RWPE1 (cell line): ENCODE data around the gene ECE1.
A peak's percentile ranks its signal among the peaks of the same experiment; 100 is the strongest.

Experiments
- CTCF ChIA-PET: fragments of 350-600 bp; sonication (Branson Sonifier 250); formaldehyde crosslinking; extraction: SDS; loops from one replicate; lab custom pipeline; 2021; lab: Yijun Ruan, JAX
- POLR2A ChIA-PET: fragments of 400-600 bp; formaldehyde crosslinking; extraction: SDS; loops from one replicate; lab custom pipeline; 2020; ENCODE audit warnings: antibody characterized with exemption; ENCODE audit not compliant: low non-redundant PET; lab: Yijun Ruan, JAX
- DNase-seq: peaks from one replicate; pipeline ENCODE4 v3.0.0; 2012; ENCODE audit warnings: low spot score
- H3K27ac ChIP-seq: fragments of 450-650 bp; 2 replicates; pipeline ENCODE4 v1.5.1; 2017
- CTCF ChIP-seq: fragments of 450-650 bp; conservative IDR thresholded peaks from 2 replicates; pipeline ENCODE4 v1.5.1; 2017; ENCODE audit warnings: low read depth, mild to moderate bottlenecking

Gene ECE1

DNA sequence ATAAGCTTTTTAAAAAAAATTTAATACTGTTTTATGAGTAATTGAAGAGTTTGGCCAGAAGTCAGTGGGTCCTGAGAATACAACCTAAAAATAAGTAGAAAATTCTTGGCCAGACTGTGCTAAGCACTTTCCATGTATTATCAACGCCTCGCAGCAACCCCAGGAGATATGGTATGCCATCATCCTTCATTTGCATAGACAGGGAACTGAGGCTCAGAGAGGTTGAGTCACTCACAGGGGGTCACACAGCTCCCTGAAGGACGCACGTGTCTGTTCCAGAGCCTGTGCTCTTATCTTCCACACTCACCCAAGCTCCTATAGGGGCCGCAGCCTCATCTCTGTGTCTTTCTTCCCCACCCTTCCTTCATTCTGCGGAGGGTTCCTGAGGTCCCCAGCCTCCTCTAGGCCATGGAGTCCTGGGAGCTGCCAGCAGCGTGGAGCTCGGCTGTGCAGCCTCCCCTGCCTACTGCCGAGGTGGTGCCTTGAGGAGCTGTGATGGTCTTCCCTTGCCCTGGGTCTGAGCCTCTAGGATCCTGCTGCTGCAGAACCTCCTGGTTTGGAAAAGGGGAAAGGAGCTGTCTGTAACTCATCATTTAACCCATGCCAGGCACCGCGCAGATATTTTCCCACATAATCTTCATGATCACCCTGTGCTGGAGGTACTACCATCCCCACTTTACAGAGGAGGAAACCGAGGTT, 30.3 kb upstream of the ECE1 start:
- H3K27ac ChIP-seq = peak overlapping the region; percentile 98
- ChIA-PET CTCF (no interaction called here), POLR2A (no interaction called here)
- no peak for DNase-seq
- no peak for TF ChIP-seq CTCF

DNA sequence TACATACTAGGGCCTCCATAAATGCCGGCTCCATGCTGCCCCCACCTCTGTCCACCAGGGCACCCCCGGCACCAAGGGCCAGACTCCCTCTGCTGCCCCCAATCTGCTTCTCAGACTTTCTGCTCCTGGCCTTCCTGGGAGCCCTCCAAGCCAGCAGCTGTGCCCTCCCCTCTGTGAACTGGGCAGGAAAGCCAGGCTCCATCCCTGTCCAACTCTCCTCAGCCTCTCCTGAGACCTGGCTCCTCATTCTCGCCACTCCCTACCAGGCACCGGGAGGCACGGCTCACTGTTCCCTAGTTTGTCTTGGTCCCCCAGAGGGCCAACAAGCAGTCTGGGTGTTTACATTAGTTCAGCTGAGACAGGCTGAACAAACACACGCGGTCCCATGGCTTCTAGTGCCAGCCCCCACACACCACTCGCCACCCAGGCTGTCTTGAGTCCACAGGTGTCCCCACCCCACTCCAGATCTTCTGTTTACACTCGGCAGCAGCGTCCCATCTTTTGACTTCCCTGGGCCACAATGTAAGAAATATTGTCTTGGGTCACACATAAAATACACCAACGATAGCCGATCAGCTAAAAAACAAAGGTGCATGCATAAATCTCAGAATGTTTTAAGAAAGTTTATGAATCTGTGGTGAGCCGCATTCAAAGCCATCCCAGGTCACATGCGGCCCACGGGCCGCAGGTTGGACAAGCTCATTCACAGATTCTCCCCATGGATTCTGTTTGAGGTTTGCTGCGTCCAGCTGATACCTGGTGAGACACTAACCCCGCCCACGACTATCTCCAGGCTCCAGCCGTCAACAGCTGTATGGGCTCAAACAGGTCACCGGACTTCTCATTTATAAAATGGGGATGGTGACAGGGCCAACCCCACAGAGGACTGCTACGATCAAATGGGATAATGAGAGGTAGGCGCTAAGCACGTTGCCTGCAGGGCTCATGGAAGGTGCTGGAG, 29.5 kb upstream of the ECE1 start:
- ChIA-PET CTCF (interaction anchor here (0.7 kb wide), 1 partner anchor 220 kb away, joined by 4 read pairs; no protein-coding TSS in a partner anchor), POLR2A (no interaction called here)
- H3K27ac ChIP-seq = peak overlapping the region; percentile 44
- TF ChIP-seq CTCF = no peak
- no peak for DNase-seq

- H3K27ac ChIP-seq = peak overlapping the region; percentile 44
- no peak for DNase-seq
- CTCF ChIA-PET = no interaction called here
- no peak for TF ChIP-seq CTCF
- POLR2A ChIA-PET = no interaction called here
Observed at GRCh38 chr1:21318714-21319159, 28.5 kb upstream of the ECE1 start.

DNA sequence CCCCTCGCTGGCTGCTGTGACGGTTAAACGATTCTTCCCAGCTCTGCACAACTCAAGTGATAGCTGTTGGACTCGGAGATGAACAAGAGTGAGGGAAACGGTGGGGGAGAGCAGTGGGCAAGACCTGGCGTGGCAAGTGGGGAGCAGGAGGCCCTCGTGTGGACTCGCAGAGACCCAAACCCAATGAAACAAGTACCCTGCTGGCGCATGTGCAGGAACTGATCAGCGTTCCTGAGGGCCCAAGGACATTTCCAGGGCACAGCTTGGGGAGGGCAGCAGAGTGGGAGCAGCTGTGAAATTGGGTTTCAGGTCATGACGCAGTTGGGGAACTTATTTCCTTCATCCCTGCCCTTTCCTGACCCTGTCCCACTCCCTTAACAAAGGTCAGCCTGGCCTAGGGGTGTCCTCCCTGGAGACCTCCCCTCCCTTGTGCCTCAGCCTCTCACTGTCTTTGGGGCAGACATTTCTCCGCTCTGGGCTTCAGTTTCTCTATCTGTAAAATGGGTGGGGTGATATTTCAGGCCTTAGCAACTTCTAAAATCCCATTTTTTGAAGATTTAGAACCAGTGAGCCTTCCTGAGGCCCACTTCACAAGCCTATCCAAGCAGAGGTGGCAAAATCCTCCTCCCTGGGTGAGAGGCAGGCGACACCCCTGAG, 27.9 kb upstream of the ECE1 start:
- TF ChIP-seq CTCF = no peak
- no peak for DNase-seq
- H3K27ac ChIP-seq = peak overlapping the region; percentile 44
- ChIA-PET POLR2A (no interaction called here), CTCF (interaction anchor here (0.5 to 0.6 kb wide), 3 partner anchors 17 to 90 kb away, joined by 3 to 4 read pairs (median 4); no protein-coding TSS in a partner anchor)

GRCh38 chr1:21317690-21318043, 27.4 kb upstream of the ECE1 start:
- ChIA-PET CTCF (interaction anchor here (0.5 to 0.6 kb wide), 3 partner anchors 18 to 89 kb away, joined by 3 to 4 read pairs (median 4); no protein-coding TSS in a partner anchor), POLR2A (no interaction called here)
- TF ChIP-seq CTCF = no peak
- peak overlapping the region; percentile 44 for H3K27ac ChIP-seq
- no peak for DNase-seq
